K562 (cell line): ENCODE results near the gene TTC39A. TPM values are rescaled to one million over a fixed set of nuclear protein-coding genes. Genes with fewer than 3 reads are reported as not detected.

Experiments used
- ATF7 ChIP-seq: fragments of 450-650 bp; IDR thresholded peaks from 2 replicates; pipeline ENCODE4 v1.7.1; 2014; ENCODE audit warnings: mild to moderate bottlenecking, moderate library complexity
- CEBPG ChIP-seq, 3 experiments: fragments of 200-800 bp in 1 of 3; sonication (Bioruptor generic) in 1 of 3; sonication (generic) in 1 of 3; formaldehyde crosslinking in 1 of 3; IDR thresholded peaks in 2 of 3; conservative IDR thresholded peaks in 1 of 3; 2 replicates each; pipeline versions ENCODE4 v1.6.1 to v1.8.0; 2016 to 2022; ENCODE audit warnings: missing compliant biosample characterization in 2 of 3, missing genetic modification characterization in 2 of 3, mild to moderate bottlenecking in 1 of 3, missing genetic modification reagents in 1 of 3
- CLOCK ChIP-seq: fragments of 250-450 bp; sonication (Bioruptor Pico); IDR thresholded peaks from 2 replicates; pipeline ENCODE4 v1.4.0; 2020; ENCODE audit warnings: mild to moderate bottlenecking, moderate library complexity, borderline replicate concordance
- HLTF ChIP-seq: fragments of 450-650 bp; IDR thresholded peaks from 2 replicates; pipeline ENCODE4 v1.6.1; 2016
- LEF1 ChIP-seq: fragments of 450-650 bp; IDR thresholded peaks from 2 replicates; pipeline ENCODE4 v1.6.1; 2016; ENCODE audit warnings: mild to moderate bottlenecking
- NR2C1 ChIP-seq, 2 experiments: fragments of 450-650 bp; IDR thresholded peaks; 2 replicates each; pipeline ENCODE4 v1.6.1; 2017; ENCODE audit warnings: mild to moderate bottlenecking in 2 of 2, antibody characterized with exemption in 1 of 2, inconsistent platforms in 1 of 2, missing compliant biosample characterization in 1 of 2, missing genetic modification characterization in 1 of 2
- POLR2H ChIP-seq: IDR thresholded peaks from 2 replicates; pipeline ENCODE4 v1.6.1; 2016; ENCODE audit warnings: missing genetic modification characterization, low read depth, mild to moderate bottlenecking, control low read depth, missing compliant biosample characterization, moderate library complexity
- SREBF2 ChIP-seq: sonication (generic); formaldehyde crosslinking; IDR thresholded peaks from 2 replicates; pipeline ENCODE4 v1.4.0; 2020; ENCODE audit warnings: mild to moderate bottlenecking, missing genetic modification reagents
- ZFP36 ChIP-seq: fragments of 150-350 bp; IDR thresholded peaks from 2 replicates; pipeline ENCODE4 v1.6.1; 2018; ENCODE audit warnings: low read length, low read depth; ENCODE audit not compliant: partially characterized antibody
- polyA plus RNA-seq, 8 experiments: library from polyadenylated mRNA; depleted of rRNA in 4 of 8; stranded (reverse) in 5 of 8; unstranded in 3 of 8; fragments of >200 nt; fragmentation: Nextera tagmentation in 2 of 8; fragmentation: Illumina TruSeq in 1 of 8; extraction: Ambion mirVana in 2 of 8; extraction: Trizol in 1 of 8; gene quantifications; 2 replicates each; pipeline versions ENCODE4 v1.2.1 to v1.2.3, GENCODE V29; 2011 to 2014; ENCODE audit warnings: inconsistent platforms in 1 of 8, missing spikeins in 1 of 8
- total RNA-seq, 7 experiments: library from RNA; depleted of rRNA in 6 of 7; stranded (reverse); fragments of >200 nt in 6 of 7; fragmentation: Illumina TruSeq in 2 of 7; extraction: Trizol in 2 of 7; gene quantifications; 2 replicates each; pipeline versions ENCODE4 v1.2.1 to v1.2.3, GENCODE V29; 2011 to 2021; ENCODE audit warnings: low replicate concordance in 1 of 7
- TF ChIP-seq, protein P1 (sequence below), 2 experiments: IDR thresholded peaks in 1 of 2; conservative IDR thresholded peaks in 1 of 2; 2 replicates each; pipeline ENCODE4 v1.6.1; 2016; ENCODE audit warnings: low read depth in 2 of 2, mild to moderate bottlenecking in 1 of 2, missing compliant biosample characterization in 1 of 2, missing genetic modification characterization in 1 of 2, moderate library complexity in 1 of 2
- TF ChIP-seq, protein P2 (sequence below): sonication (generic); formaldehyde crosslinking; IDR thresholded peaks from 2 replicates; pipeline ENCODE4 v1.8.0; 2022; ENCODE audit warnings: mild to moderate bottlenecking, missing genetic modification reagents
- TF ChIP-seq, protein P3 (sequence below): fragments of 250-450 bp; sonication (Bioruptor Pico); IDR thresholded peaks from 2 replicates; pipeline ENCODE4 v1.5.1; 2021; ENCODE audit warnings: mild to moderate bottlenecking

The TTC39A gene
- total and polyA plus RNA-seq, 9 of the 15 experiments (the other 6 are each of a cell fraction or from before 2014, with no cell fraction given): 0.18 to 0.82 (median 0.35) TPM

- no peak for TF ChIP-seq CLOCK
- TF ChIP-seq NR2C1 (IDR thresholded peaks at IDR 0.05): no peak
- no peak for TF ChIP-seq NR2C1 (tag; IDR thresholded peaks at IDR 0.05)
- TF ChIP-seq ZFP36: peak; percentile 38
- TF ChIP-seq, protein P1, sequence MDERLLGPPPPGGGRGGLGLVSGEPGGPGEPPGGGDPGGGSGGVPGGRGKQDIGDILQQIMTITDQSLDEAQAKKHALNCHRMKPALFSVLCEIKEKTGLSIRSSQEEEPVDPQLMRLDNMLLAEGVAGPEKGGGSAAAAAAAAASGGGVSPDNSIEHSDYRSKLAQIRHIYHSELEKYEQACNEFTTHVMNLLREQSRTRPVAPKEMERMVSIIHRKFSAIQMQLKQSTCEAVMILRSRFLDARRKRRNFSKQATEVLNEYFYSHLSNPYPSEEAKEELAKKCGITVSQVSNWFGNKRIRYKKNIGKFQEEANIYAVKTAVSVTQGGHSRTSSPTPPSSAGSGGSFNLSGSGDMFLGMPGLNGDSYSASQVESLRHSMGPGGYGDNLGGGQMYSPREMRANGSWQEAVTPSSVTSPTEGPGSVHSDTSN (CRISPR knock-in tag; IDR thresholded peaks at IDR 0.05; ENCODE audit: low read depth): no peak
- TF ChIP-seq, protein P1 (tag; conservative IDR thresholded peaks at IDR 0.05; ENCODE audit: low read depth): no peak
- TF ChIP-seq, protein P2, sequence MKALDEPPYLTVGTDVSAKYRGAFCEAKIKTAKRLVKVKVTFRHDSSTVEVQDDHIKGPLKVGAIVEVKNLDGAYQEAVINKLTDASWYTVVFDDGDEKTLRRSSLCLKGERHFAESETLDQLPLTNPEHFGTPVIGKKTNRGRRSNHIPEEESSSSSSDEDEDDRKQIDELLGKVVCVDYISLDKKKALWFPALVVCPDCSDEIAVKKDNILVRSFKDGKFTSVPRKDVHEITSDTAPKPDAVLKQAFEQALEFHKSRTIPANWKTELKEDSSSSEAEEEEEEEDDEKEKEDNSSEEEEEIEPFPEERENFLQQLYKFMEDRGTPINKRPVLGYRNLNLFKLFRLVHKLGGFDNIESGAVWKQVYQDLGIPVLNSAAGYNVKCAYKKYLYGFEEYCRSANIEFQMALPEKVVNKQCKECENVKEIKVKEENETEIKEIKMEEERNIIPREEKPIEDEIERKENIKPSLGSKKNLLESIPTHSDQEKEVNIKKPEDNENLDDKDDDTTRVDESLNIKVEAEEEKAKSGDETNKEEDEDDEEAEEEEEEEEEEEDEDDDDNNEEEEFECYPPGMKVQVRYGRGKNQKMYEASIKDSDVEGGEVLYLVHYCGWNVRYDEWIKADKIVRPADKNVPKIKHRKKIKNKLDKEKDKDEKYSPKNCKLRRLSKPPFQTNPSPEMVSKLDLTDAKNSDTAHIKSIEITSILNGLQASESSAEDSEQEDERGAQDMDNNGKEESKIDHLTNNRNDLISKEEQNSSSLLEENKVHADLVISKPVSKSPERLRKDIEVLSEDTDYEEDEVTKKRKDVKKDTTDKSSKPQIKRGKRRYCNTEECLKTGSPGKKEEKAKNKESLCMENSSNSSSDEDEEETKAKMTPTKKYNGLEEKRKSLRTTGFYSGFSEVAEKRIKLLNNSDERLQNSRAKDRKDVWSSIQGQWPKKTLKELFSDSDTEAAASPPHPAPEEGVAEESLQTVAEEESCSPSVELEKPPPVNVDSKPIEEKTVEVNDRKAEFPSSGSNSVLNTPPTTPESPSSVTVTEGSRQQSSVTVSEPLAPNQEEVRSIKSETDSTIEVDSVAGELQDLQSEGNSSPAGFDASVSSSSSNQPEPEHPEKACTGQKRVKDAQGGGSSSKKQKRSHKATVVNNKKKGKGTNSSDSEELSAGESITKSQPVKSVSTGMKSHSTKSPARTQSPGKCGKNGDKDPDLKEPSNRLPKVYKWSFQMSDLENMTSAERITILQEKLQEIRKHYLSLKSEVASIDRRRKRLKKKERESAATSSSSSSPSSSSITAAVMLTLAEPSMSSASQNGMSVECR (CRISPR knock-in tag): 0 out of 2 replicates have a peak, but pooled peaks have one; percentile 56
- TF ChIP-seq POLR2H (tag): no peak
- TF ChIP-seq ATF7: peak; percentile 40; the same call in 1 of the 2 replicates
- TF ChIP-seq HLTF: no peak
- TF ChIP-seq LEF1: 0 out of 2 replicates have a peak, but pooled peaks have one; percentile 23
- TF ChIP-seq CEBPG (CRISPR knock-in tag; IDR thresholded peaks at IDR 0.05): no peak
- no peak for TF ChIP-seq CEBPG (tag; conservative IDR thresholded peaks at IDR 0.05 in 1 of 2, IDR thresholded peaks at IDR 0.05 in 1 of 2)
- TF ChIP-seq, protein P3, sequence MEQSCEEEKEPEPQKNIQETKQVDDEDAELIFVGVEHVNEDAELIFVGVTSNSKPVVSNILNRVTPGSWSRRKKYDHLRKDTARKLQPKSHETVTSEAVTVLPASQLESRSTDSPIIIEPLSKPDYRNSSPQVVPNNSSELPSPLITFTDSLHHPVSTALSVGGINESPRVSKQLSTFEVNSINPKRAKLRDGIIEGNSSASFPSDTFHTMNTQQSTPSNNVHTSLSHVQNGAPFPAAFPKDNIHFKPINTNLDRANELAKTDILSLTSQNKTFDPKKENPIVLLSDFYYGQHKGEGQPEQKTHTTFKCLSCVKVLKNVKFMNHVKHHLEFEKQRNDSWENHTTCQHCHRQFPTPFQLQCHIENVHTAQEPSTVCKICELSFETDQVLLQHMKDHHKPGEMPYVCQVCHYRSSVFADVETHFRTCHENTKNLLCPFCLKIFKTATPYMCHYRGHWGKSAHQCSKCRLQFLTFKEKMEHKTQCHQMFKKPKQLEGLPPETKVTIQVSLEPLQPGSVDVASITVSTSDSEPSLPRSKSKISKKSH: no peak
- no peak for TF ChIP-seq SREBF2
These were observed 33.7 kb downstream of the TTC39A start (continued) for GRCh38 chr1:51296383-51297357.
